ENCODE measurements around the gene TEAD3. TPM values are rescaled to one million over a fixed set of nuclear protein-coding genes. Genes with fewer than 3 reads are reported as not detected.
A peak's percentile ranks its signal among the peaks of the same experiment; 100 is the strongest.

The TEAD3 gene
- total RNA-seq, 1 experiment from 2014 or later: 12.3 TPM

- DNase-seq (ENCODE audit: low spot score): no peak
These were observed 21.3 kb downstream of the TEAD3 start for GRCh38 chr6:35475573-35475972.

GRCh38 chr6:35474942-35475570 lies 21.8 kb downstream of the TEAD3 start:
- no peak for DNase-seq (ENCODE audit: low spot score)

- DNase-seq (ENCODE audit: low spot score): no peak
These were observed 22.5 kb downstream of the TEAD3 start for GRCh38 chr6:35474131-35474941.

- no peak for DNase-seq (ENCODE audit: low spot score)
These were observed 23.1 kb downstream of the TEAD3 start for GRCh38 chr6:35473850-35474130.

- no peak for DNase-seq (ENCODE audit: low spot score)
These were observed 23.6 kb downstream of the TEAD3 start for GRCh38 chr6:35473075-35473849.

- DNase-seq (ENCODE audit: low spot score): no peak
These were observed 25.0 kb downstream of the TEAD3 start for GRCh38 chr6:35471836-35472345.

- DNase-seq (ENCODE audit: low spot score): no peak
These were observed 26.2 kb downstream of the TEAD3 start for GRCh38 chr6:35470663-35471120.

- DNase-seq (ENCODE audit: low spot score): no peak
These were observed 26.9 kb downstream of the TEAD3 start for GRCh38 chr6:35469751-35470662.

GRCh38 chr6:35468980-35469750 lies 27.7 kb downstream of the TEAD3 start:
- DNase-seq (ENCODE audit: low spot score): no peak

- peak; percentile 95 for DNase-seq (ENCODE audit: low spot score)
These were observed 28.5 kb downstream of the TEAD3 start, which contains the start of gene RPL10A for GRCh38 chr6:35468181-35468979. Gene RPL10A (plus strand): TSS chr6:35468401. CDS start chr6:35468435, 34 bp downstream.

- DNase-seq (ENCODE audit: low spot score): no peak
These were observed 31.2 kb downstream of the TEAD3 start for GRCh38 chr6:35465646-35466045.

- DNase-seq (ENCODE audit: low spot score): no peak
These were observed 33.6 kb downstream of the TEAD3 start for GRCh38 chr6:35463292-35463691.

GRCh38 chr6:35461270-35461669 lies 35.6 kb downstream of the TEAD3 start:
- DNase-seq (ENCODE audit: low spot score): no peak

- no peak for DNase-seq (ENCODE audit: low spot score)
These were observed 39.0 kb downstream of the TEAD3 start for GRCh38 chr6:35457907-35458306.

GRCh38 chr6:35454391-35455110 lies 42.3 kb downstream of the TEAD3 start:
- DNase-seq (ENCODE audit: low spot score): no peak

- no peak for DNase-seq (ENCODE audit: low spot score)
These were observed 43.6 kb downstream of the TEAD3 start for GRCh38 chr6:35453236-35453635.

- peak; percentile 71 for DNase-seq (ENCODE audit: low spot score)
These were observed 44.4 kb downstream of the TEAD3 start, which contains the start of gene FANCE for GRCh38 chr6:35452183-35453090. Gene FANCE (plus strand): TSS chr6:35452338. CDS start chr6:35452546, 208 bp downstream.

Data from A172 (cell line).